HG03064 (cell line): ENCODE data around the gene RPLP1.

Experiments
- ATAC-seq: cut with Tn5 transposase; IDR thresholded peaks from one replicate; pipeline ENCODE4 v1.9.1; 2021; ENCODE audit warnings: low read depth; ENCODE audit not compliant: unreplicated experiment

RPLP1 gene

GRCh38 chr15:69468241-69469121 is 15.9 kb downstream of the RPLP1 start:
- no peak for ATAC-seq

GRCh38 chr15:69469467-69470201 is 17.0 kb downstream of the RPLP1 start:
- ATAC-seq = no peak

- ATAC-seq = no peak
Measured at GRCh38 chr15:69472046-69472445, 19.4 kb downstream of the RPLP1 start.

- ATAC-seq = no peak
Measured at GRCh38 chr15:69472562-69472961, 19.9 kb downstream of the RPLP1 start.

- no peak for ATAC-seq
Measured at GRCh38 chr15:69474291-69474690, 21.7 kb downstream of the RPLP1 start.

- ATAC-seq = no peak
Measured at GRCh38 chr15:69474846-69475455, 22.3 kb downstream of the RPLP1 start.

- no peak for ATAC-seq
Measured at GRCh38 chr15:69475769-69476358, 23.2 kb downstream of the RPLP1 start.

GRCh38 chr15:69476704-69477473 is 24.3 kb downstream of the RPLP1 start:
- ATAC-seq = no peak

GRCh38 chr15:69478259-69478781 is 25.7 kb downstream of the RPLP1 start:
- no peak for ATAC-seq

GRCh38 chr15:69479081-69479480 is 26.5 kb downstream of the RPLP1 start:
- ATAC-seq = no peak

GRCh38 chr15:69479971-69480370 is 27.4 kb downstream of the RPLP1 start:
- ATAC-seq = no peak

GRCh38 chr15:69480932-69481331 is 28.3 kb downstream of the RPLP1 start:
- no peak for ATAC-seq

- ATAC-seq = no peak
Measured at GRCh38 chr15:69482686-69483256, 30.2 kb downstream of the RPLP1 start.

- ATAC-seq = no peak
Measured at GRCh38 chr15:69484837-69485236, 32.2 kb downstream of the RPLP1 start.

GRCh38 chr15:69486481-69487110 is 34.0 kb downstream of the RPLP1 start:
- no peak for ATAC-seq

- ATAC-seq = no peak
Measured at GRCh38 chr15:69489073-69489571, 36.5 kb downstream of the RPLP1 start.

GRCh38 chr15:69490356-69491037 is 37.9 kb downstream of the RPLP1 start:
- ATAC-seq = no peak

GRCh38 chr15:69491038-69491505 is 38.5 kb downstream of the RPLP1 start:
- no peak for ATAC-seq
